Muscle of back (tissue), 11 donors: ENCODE measurements around the gene RNF213. TPM values are rescaled to one million over a fixed set of nuclear protein-coding genes. Genes with fewer than 3 reads are reported as not detected.

Source experiments
- DNase-seq, 3 donors: peaks; one replicate each; pipeline versions ENCODE4 v3.0.0 to v3.0.0-alpha.2; 2013
- polyA plus RNA-seq, 10 donors: library from polyadenylated mRNA; unstranded; fragments of 120-200 nt; gene quantifications; one replicate each; pipeline ENCODE4 v1.2.1, GENCODE V29; 2013; ENCODE audit not compliant: insufficient read length in 10 of 10

RNF213 gene
- polyA plus RNA-seq, 10 donors: 23.7 to 58.7 (median 36.2) TPM

DNA sequence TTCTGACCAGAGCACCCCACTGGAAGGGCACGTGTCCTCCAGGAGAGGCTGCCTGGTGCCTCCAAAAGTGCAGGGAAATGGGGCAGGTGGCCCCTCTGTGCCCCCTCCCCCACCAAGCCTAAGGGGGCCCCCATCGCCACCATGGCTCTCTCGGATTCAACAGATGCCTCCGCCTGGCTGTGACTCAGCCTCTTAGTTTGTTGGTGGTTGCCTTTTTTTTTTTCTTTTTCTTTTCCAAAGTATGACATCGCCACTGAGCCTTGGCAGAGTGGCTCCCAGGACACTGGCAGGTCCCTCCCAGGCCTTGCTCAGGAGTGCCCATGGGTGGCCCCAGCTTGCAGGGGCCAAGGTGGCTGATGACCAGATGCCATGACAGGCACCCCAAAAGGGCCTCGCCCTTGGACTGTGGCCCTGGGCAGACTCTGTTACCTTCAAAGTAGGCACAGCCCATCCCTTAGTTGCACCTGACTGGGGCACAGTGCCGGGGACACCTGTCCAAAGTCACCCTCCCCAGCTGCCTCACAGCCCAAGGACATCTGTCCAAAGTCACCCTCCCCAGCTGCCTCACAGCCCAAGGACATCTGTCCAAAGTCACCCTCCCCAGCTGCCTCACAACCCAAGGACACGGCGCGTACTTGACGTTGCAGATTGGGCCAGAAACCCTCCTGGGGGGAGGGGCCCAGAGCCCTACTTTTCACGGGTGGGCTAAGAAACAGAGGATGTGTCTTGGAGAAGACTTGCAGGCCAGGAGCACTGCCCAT is 186.2 kb downstream of the RNF213 start:
- DNase-seq: no peak

DNA sequence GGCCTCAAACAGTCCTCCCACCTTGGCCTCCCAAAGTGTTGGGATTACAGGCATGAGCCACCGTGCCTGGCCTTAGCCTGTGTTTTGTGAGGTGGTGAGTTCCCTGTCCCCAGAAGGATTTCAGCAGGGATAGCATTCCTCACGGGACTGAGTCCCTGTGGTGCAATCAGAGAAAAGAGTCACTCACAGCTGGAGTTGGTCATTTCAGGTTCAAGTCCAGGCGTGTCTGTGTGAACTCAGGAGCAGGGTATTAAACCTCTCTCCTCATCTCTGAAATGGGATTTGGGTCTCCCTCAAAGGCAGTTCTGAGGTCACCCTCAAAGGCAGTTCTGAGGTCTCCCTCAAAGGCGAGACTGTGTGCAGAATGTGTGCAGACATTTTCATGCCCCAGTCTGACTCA is 187.1 kb downstream of the RNF213 start:
- DNase-seq: no peak

Other genes starting within 250 kb of the RNF213 start
- gene TBC1D16, start 225.0 kb upstream of the RNF213 start, polyA plus RNA-seq: 10 to 100 TPM; 25.0 to 38.9 (median 29.8) TPM
- 1 to 10 TPM; 2.7 to 8.6 (median 4.2) TPM for gene CCDC40, start 224.2 kb upstream of the RNF213 start, polyA plus RNA-seq
- gene GAA, start 159.3 kb upstream of the RNF213 start, polyA plus RNA-seq: 10 to 100 TPM; 17.6 to 42.7 (median 23.1) TPM
- 10 to 100 TPM; 56.9 to 87.8 (median 68.4) TPM for gene EIF4A3, start 113.7 kb upstream of the RNF213 start, polyA plus RNA-seq
- under 1 TPM; 0.28 to 0.94 (median 0.71) TPM for gene CARD14, start 90.8 kb upstream of the RNF213 start, polyA plus RNA-seq
- gene SGSH, start 40.5 kb upstream of the RNF213 start, polyA plus RNA-seq: 10 to 100 TPM; 16.1 to 22.9 (median 17.7) TPM
- gene SLC26A11, start 40.4 kb upstream of the RNF213 start, polyA plus RNA-seq: 10 to 100 TPM in 2 of 10 donors, 1 to 10 TPM in 8; 7.3 to 12.6 (median 9.2) TPM
- gene ENDOV, start 154.3 kb downstream of the RNF213 start, polyA plus RNA-seq: 10 to 100 TPM; 15.1 to 22.0 (median 16.1) TPM
- gene NPTX1, start 215.8 kb downstream of the RNF213 start, polyA plus RNA-seq: under 1 TPM; 0.12 to 0.58 (median 0.20) TPM